GM12878 (cell line): ENCODE data around the gene OR6Q1. TPM values are rescaled to one million over a fixed set of nuclear protein-coding genes. Genes with fewer than 3 reads are reported as not detected.

Source experiments
- ATF2 ChIP-seq: IDR thresholded peaks from 2 replicates; pipeline ENCODE4 v1.6.1; 2012; ENCODE audit warnings: low read length, inconsistent platforms
- FOS ChIP-seq: IDR thresholded peaks from 3 replicates; pipeline ENCODE4 v1.6.1; 2011; ENCODE audit warnings: borderline replicate concordance; ENCODE audit not compliant: insufficient read length; ENCODE audit errors: extremely low read depth
- FOXK2 ChIP-seq: fragments of 450-650 bp; IDR thresholded peaks from 2 replicates; pipeline ENCODE4 v1.6.1; 2017; ENCODE audit warnings: mild to moderate bottlenecking, moderate library complexity
- MTA3 ChIP-seq: IDR thresholded peaks from 2 replicates; pipeline ENCODE4 v1.6.1; 2012; ENCODE audit warnings: low read length, inconsistent platforms, borderline replicate concordance
- POU2F2 ChIP-seq: IDR thresholded peaks from 3 replicates; pipeline ENCODE4 v1.6.1; 2011; ENCODE audit warnings: low read depth, mild to moderate bottlenecking, low read length, borderline replicate concordance
- ZNF687 ChIP-seq: fragments of 450-650 bp; IDR thresholded peaks from 2 replicates; pipeline ENCODE4 v1.6.1; 2017; ENCODE audit warnings: mild to moderate bottlenecking, moderate library complexity
- polyA plus RNA-seq, 11 experiments: library from polyadenylated mRNA; depleted of rRNA in 4 of 11; unstranded in 6 of 11; stranded (reverse) in 5 of 11; fragments of >200 nt; fragmentation: Nextera tagmentation in 4 of 11; fragmentation: Illumina TruSeq in 1 of 11; extraction: Ambion mirVana in 4 of 11; extraction: Trizol in 1 of 11; gene quantifications; 1 replicate in 1 of 11; 2 replicates in 10 of 11; pipeline versions ENCODE4 v1.2.1 to v1.2.3, GENCODE V29; 2011 to 2016; ENCODE audit warnings: inconsistent platforms in 2 of 11, missing spikeins in 2 of 11, low read depth in 1 of 11
- total RNA-seq, 4 experiments: library from RNA; depleted of rRNA in 3 of 4; stranded (reverse); fragments of >200 nt in 3 of 4; fragmentation: Illumina TruSeq in 1 of 4; extraction: Trizol in 1 of 4; gene quantifications; 2 replicates each; pipeline versions ENCODE4 v1.2.1 to v1.2.3, GENCODE V29; 2013 to 2021
- TF ChIP-seq, protein P1 (sequence below): fragments of 150-350 bp; IDR thresholded peaks from 2 replicates; pipeline ENCODE4 v1.6.1; 2014; ENCODE audit warnings: mild to moderate bottlenecking, low read depth, low read length
- TF ChIP-seq, protein P2 (sequence below): fragments of 150-350 bp; IDR thresholded peaks from 2 replicates; pipeline ENCODE4 v1.6.1; 2016; ENCODE audit warnings: low read depth, low read length
- TF ChIP-seq, protein P3 (sequence below): IDR thresholded peaks from 2 replicates; pipeline ENCODE4 v1.6.1; 2011; ENCODE audit warnings: low read depth, low read length, improper control_type of control experiment, borderline replicate concordance

Gene OR6Q1
- total and polyA plus RNA-seq, 10 of the 15 experiments (the other 5 are each of a cell fraction or from before 2014, with no cell fraction given) = not detected

DNA sequence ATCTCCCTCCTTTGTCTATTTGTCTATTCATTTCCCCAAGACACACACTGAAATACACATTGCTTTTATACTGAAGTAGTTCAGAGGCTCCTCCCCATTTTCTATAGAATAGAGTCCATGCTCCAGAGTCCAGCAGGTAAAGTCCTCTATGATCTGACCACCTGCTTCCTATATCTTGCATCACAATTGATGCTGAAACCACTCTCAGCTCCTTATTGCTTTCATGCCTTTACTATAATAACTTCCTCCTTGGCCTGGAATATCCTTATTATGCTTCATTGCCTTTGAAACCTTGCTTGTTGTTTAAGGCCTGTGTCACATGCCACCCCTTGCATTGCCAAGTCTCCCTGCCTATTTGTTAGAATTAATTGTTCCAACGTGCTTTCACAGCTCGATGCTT lies 12.6 kb downstream of the OR6Q1 start (continued):
- TF ChIP-seq, protein P1, sequence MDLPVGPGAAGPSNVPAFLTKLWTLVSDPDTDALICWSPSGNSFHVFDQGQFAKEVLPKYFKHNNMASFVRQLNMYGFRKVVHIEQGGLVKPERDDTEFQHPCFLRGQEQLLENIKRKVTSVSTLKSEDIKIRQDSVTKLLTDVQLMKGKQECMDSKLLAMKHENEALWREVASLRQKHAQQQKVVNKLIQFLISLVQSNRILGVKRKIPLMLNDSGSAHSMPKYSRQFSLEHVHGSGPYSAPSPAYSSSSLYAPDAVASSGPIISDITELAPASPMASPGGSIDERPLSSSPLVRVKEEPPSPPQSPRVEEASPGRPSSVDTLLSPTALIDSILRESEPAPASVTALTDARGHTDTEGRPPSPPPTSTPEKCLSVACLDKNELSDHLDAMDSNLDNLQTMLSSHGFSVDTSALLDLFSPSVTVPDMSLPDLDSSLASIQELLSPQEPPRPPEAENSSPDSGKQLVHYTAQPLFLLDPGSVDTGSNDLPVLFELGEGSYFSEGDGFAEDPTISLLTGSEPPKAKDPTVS = no peak
- no peak for TF ChIP-seq FOS
- TF ChIP-seq MTA3 = no peak
- no peak for TF ChIP-seq ZNF687
- TF ChIP-seq, protein P2, sequence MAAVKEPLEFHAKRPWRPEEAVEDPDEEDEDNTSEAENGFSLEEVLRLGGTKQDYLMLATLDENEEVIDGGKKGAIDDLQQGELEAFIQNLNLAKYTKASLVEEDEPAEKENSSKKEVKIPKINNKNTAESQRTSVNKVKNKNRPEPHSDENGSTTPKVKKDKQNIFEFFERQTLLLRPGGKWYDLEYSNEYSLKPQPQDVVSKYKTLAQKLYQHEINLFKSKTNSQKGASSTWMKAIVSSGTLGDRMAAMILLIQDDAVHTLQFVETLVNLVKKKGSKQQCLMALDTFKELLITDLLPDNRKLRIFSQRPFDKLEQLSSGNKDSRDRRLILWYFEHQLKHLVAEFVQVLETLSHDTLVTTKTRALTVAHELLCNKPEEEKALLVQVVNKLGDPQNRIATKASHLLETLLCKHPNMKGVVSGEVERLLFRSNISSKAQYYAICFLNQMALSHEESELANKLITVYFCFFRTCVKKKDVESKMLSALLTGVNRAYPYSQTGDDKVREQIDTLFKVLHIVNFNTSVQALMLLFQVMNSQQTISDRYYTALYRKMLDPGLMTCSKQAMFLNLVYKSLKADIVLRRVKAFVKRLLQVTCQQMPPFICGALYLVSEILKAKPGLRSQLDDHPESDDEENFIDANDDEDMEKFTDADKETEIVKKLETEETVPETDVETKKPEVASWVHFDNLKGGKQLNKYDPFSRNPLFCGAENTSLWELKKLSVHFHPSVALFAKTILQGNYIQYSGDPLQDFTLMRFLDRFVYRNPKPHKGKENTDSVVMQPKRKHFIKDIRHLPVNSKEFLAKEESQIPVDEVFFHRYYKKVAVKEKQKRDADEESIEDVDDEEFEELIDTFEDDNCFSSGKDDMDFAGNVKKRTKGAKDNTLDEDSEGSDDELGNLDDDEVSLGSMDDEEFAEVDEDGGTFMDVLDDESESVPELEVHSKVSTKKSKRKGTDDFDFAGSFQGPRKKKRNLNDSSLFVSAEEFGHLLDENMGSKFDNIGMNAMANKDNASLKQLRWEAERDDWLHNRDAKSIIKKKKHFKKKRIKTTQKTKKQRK = no peak
- TF ChIP-seq ATF2 = no peak
- no peak for TF ChIP-seq FOXK2
- no peak for TF ChIP-seq POU2F2
- TF ChIP-seq, protein P3, sequence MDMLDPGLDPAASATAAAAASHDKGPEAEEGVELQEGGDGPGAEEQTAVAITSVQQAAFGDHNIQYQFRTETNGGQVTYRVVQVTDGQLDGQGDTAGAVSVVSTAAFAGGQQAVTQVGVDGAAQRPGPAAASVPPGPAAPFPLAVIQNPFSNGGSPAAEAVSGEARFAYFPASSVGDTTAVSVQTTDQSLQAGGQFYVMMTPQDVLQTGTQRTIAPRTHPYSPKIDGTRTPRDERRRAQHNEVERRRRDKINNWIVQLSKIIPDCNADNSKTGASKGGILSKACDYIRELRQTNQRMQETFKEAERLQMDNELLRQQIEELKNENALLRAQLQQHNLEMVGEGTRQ = no peak
